NCI-H226 (cell line): Measurements from ENCODE around the gene KRT73.

Source experiments
- DNase-seq: peaks from one replicate; pipeline ENCODE4 v3.0.0-alpha.2; 2015

KRT73 gene

GRCh38 chr12:52561880-52562449 is 56.4 kb downstream of the KRT73 start:
- DNase-seq = no peak

DNA sequence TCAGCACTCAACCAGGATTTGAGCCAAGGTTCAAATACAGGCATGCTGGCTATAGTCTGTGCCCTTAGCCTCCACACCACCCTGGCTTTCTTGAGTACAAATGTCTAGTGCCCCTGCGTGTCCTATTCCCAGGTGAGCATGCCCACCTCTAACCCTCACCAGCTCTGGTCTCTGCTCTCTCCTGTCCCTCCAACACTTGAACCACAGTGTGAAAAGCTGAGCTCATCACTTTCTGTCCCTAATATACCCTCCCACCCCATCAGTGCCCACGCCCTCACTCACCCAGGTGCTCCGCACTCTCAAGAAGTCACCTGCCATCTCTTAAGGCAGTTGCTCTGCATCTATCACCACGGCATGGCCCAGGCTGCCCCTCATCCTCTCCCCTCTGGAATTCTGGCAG is 58.4 kb downstream of the KRT73 start:
- DNase-seq = no peak

DNA sequence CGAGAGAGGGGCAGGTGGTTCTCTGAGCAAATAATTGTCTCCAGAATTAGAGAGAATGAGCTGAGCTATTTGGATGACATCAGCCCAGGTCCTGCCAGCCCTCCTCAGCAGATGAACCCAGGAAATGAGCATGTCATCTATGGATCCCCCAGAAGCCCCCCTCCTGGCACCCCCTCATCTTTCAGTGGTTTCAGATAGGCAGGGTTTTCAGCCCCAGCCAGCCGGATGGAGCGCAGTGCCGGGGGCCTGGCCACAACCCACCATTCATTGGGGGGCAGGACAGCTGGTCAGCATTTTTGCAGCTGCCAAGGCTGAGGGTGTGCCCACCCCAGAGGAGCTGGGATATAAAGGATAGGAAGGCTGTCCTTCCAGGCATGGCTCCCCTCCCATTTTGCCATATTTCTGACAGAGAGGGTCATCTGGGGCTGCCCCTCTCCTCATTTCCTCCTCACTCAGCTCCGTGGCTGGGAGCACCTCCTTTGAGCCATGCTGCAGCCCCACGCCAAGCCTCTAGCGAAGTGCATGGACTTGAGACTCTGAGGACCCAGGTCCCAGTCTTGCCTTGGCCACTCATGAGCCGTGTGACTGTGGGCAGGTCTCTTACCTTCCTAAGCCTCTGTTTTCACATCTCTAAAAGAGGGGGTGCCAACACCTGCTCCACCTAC is 59.4 kb downstream of the KRT73 start:
- no peak for DNase-seq
